ENCODE data around the gene OR8D1.

The OR8D1 gene

GRCh38 chr11:124313849-124314248 lies at the start of gene OR8D1:
TSS of gene OR8D1 (minus strand) at chr11:124313949. CDS start at chr11:124310766, 3,183 bp downstream.
- Histone ChIP-seq H3K4me1 (ENCODE audit: insufficient read depth, low read length) (no peaks in the 10 kb centered on the region), H3K9me3 (ENCODE audit: control insufficient read depth, insufficient read depth, low read length) (no peaks in the 10 kb centered on the region), H3K9ac (ENCODE audit: low read depth, low read length) (no peak within 1 kb of the TSS), H3K36me3 (ENCODE audit: insufficient read depth, low read length) (no peaks in the 10 kb centered on the region)

- Histone ChIP-seq H3K9me3 (ENCODE audit: control insufficient read depth, insufficient read depth, low read length) (no peaks in the 10 kb centered on the region), H3K36me3 (ENCODE audit: insufficient read depth, low read length) (no peaks in the 10 kb centered on the region), H3K4me1 (ENCODE audit: insufficient read depth, low read length) (no peaks in the 10 kb centered on the region), H3K9ac (ENCODE audit: low read depth, low read length) (no peak overlapping the region)
Observed at GRCh38 chr11:124359566-124359965, 45.8 kb upstream of the OR8D1 start.

DNA sequence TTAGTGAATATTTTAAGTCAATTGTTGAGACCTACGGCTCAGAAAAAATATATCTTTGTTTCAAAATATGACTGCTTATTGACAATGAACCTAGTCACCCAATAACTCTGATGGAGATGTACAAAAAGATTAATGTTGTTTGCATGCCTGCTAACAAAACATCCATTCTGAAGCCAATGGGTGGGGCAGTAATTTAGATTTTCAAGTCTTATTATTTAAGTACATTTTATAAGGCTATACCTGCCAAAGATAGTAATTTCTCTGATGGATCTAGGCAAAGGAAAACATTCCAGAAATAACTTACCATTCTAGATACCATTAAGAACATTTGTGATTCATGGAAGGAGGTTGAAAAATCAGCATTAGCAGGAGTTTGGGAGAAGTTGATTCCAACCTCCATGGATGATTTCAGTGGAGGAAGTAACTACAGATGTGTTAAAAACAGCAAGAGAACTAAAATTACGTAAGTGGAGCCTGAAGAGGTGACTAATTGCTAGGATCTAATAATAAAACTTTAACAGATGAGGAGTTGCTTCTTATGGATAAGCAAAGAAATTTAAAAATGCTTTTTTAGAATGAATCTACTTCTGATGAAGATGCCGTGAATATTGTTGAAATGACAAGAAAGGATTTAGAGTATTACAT lies 32.7 kb upstream of the OR8D1 start:
- H3K9me3 ChIP-seq (ENCODE audit: control insufficient read depth, insufficient read depth, low read length): no peaks in the 10 kb centered on the region
- no peaks in the 10 kb centered on the region for H3K36me3 ChIP-seq (ENCODE audit: insufficient read depth, low read length)
- H3K9ac ChIP-seq (ENCODE audit: low read depth, low read length): no peak overlapping the region
- no peaks in the 10 kb centered on the region for H3K4me1 ChIP-seq (ENCODE audit: insufficient read depth, low read length)

DNA sequence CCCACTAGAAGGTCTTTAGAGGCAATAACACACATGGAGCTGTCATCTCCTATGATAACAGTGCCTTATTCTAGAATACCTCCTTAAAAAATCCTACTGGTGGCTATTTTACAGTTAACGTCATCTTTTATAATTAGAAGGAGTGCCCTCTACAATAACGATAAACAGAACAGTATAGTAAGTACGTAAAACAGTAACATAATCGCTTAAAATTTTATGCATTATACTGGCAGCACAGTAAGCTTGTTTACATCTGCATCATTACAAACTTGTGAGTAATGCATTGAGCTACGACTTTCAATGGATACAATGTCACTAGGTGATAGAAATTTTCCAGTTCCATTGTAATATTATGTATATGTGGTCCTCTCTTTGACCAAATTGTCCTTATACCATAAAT lies 30.6 kb upstream of the OR8D1 start:
- no peaks in the 10 kb centered on the region for H3K36me3 ChIP-seq (ENCODE audit: insufficient read depth, low read length)
- no peaks in the 10 kb centered on the region for H3K4me1 ChIP-seq (ENCODE audit: insufficient read depth, low read length)
- H3K9ac ChIP-seq (ENCODE audit: low read depth, low read length): no peak overlapping the region
- H3K9me3 ChIP-seq (ENCODE audit: control insufficient read depth, insufficient read depth, low read length): no peaks in the 10 kb centered on the region

GRCh38 chr11:124340142-124340447 lies 26.3 kb upstream of the OR8D1 start:
- Histone ChIP-seq H3K36me3 (ENCODE audit: insufficient read depth, low read length) (no peaks in the 10 kb centered on the region), H3K9ac (ENCODE audit: low read depth, low read length) (no peak overlapping the region), H3K4me1 (ENCODE audit: insufficient read depth, low read length) (no peaks in the 10 kb centered on the region), H3K9me3 (ENCODE audit: control insufficient read depth, insufficient read depth, low read length) (no peaks in the 10 kb centered on the region)

- Histone ChIP-seq H3K9me3 (ENCODE audit: control insufficient read depth, insufficient read depth, low read length) (no peaks in the 10 kb centered on the region), H3K36me3 (ENCODE audit: insufficient read depth, low read length) (no peaks in the 10 kb centered on the region), H3K4me1 (ENCODE audit: insufficient read depth, low read length) (no peaks in the 10 kb centered on the region), H3K9ac (ENCODE audit: low read depth, low read length) (no peak overlapping the region)
Observed at GRCh38 chr11:124339396-124340141, 25.8 kb upstream of the OR8D1 start.

DNA sequence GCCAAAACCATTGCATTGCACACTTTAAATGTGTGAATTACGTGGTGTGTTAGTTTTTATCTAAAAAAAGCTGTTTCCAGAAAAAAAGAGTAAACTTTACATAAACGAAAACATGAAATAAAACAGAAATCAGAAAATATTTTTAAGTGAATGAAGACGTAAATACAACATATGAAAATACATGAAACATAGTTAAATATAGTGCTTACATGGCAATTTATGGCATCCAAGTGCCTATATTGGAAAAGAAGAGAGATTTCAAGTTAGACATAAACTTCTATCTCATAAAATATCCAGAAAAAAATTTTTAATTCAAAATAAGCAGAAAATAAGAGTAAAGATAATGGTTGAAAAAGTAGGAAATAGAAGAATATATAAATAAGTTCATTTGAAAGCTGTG lies 18.1 kb upstream of the OR8D1 start:
- Histone ChIP-seq H3K9me3 (ENCODE audit: control insufficient read depth, insufficient read depth, low read length) (no peaks in the 10 kb centered on the region; the same call in 1 of the 2 replicates), H3K9ac (ENCODE audit: low read depth, low read length) (no peak overlapping the region), H3K36me3 (ENCODE audit: insufficient read depth, low read length) (no peaks in the 10 kb centered on the region), H3K4me1 (ENCODE audit: insufficient read depth, low read length) (no peaks in the 10 kb centered on the region)

GRCh38 chr11:124329787-124330478 lies 16.2 kb upstream of the OR8D1 start:
- Histone ChIP-seq H3K36me3 (ENCODE audit: insufficient read depth, low read length) (no peaks in the 10 kb centered on the region), H3K4me1 (ENCODE audit: insufficient read depth, low read length) (no peaks in the 10 kb centered on the region), H3K9ac (ENCODE audit: low read depth, low read length) (no peak overlapping the region), H3K9me3 (ENCODE audit: control insufficient read depth, insufficient read depth, low read length) (no peaks in the 10 kb centered on the region; the same call in 1 of the 2 replicates)

- no peaks in the 10 kb centered on the region for H3K36me3 ChIP-seq (ENCODE audit: insufficient read depth, low read length)
- H3K9ac ChIP-seq (ENCODE audit: low read depth, low read length): no peak overlapping the region
- H3K9me3 ChIP-seq (ENCODE audit: control insufficient read depth, insufficient read depth, low read length): no peaks in the 10 kb centered on the region; the same call in 1 of the 2 replicates
- no peaks in the 10 kb centered on the region for H3K4me1 ChIP-seq (ENCODE audit: insufficient read depth, low read length)
Observed at GRCh38 chr11:124327775-124328174, 14.0 kb upstream of the OR8D1 start.

DNA sequence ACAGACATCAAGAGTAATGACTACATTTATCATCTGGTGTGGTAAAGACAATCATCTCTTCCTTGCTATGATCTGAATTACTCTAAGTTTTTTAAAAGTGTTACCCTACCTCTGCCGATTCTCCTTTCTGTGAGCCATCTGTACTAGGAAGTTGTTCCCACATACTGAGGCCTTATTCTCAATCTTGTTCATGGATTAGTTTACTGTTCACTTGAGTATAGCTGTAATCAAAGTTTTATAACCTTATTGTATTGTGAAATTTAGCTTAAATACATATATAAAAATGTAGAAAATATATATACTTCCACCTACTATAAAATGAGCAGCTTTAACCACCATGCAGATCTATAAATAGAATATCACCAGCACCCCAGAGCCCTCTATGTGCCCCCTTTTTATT lies 8.6 kb upstream of the OR8D1 start:
- no peaks in the 10 kb centered on the region for H3K9me3 ChIP-seq (ENCODE audit: control insufficient read depth, insufficient read depth, low read length)
- no peaks in the 10 kb centered on the region for H3K36me3 ChIP-seq (ENCODE audit: insufficient read depth, low read length)
- no peak overlapping the region for H3K9ac ChIP-seq (ENCODE audit: low read depth, low read length)
- H3K4me1 ChIP-seq (ENCODE audit: insufficient read depth, low read length): no peaks in the 10 kb centered on the region

DNA sequence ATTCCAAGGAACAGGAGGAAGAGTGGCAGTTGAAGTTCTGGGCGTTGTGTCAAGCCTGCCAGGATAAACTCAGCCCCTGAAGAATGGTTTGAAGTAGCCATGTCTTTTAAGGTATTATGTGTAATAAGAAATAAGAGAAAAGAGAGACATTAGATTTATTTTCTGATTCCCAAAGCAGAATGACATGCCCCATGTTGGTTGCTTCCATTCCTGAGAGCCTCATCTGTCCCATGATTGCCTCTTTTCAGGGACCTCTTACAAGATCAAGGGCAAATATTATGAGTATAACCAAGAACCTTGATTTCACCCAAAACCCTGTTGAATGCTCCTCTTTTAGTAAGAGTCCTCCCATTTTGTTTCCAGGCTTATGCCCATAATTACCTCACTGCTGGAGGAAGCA lies 6.3 kb upstream of the OR8D1 start, which contains the start of gene OR8D2:
Gene OR8D2, minus strand, starts transcription at position 101 of the 400 bp plus-strand sequence. Its CDS starts 0 bp downstream, at position 101.
- Histone ChIP-seq H3K9ac (ENCODE audit: low read depth, low read length) (no peak within 1 kb of the TSS), H3K36me3 (ENCODE audit: insufficient read depth, low read length) (no peaks in the 10 kb centered on the region), H3K4me1 (ENCODE audit: insufficient read depth, low read length) (no peaks in the 10 kb centered on the region), H3K9me3 (ENCODE audit: control insufficient read depth, insufficient read depth, low read length) (no peaks in the 10 kb centered on the region)

- no peak overlapping the region for H3K9ac ChIP-seq (ENCODE audit: low read depth, low read length)
- H3K9me3 ChIP-seq (ENCODE audit: control insufficient read depth, insufficient read depth, low read length): no peaks in the 10 kb centered on the region
- no peaks in the 10 kb centered on the region for H3K4me1 ChIP-seq (ENCODE audit: insufficient read depth, low read length)
- no peaks in the 10 kb centered on the region for H3K36me3 ChIP-seq (ENCODE audit: insufficient read depth, low read length)
Observed at GRCh38 chr11:124315052-124315451, 1.3 kb upstream of the OR8D1 start.

DNA sequence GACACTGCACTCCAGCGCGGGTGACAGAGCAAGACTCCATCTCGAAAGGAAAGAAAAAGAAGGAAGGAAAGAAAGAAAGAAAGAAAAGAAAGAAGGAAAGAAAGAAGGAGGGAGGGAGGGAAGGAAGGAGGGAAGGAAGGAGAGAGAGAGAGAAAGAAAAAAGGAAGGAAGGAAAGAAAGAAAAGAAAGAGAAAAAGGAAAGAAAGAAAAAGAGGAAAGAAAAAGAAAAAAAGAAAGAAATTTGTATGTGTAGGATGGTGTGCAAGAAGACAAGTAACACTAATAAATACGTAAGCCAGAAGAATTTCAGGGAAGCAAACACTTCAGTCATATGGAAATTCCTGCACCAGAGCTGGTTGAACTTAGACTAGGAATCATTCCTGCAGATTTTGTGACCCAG lies 618 bp downstream of the OR8D1 start:
- H3K9me3 ChIP-seq (ENCODE audit: control insufficient read depth, insufficient read depth, low read length): no peaks in the 10 kb centered on the region
- H3K9ac ChIP-seq (ENCODE audit: low read depth, low read length): no peak overlapping the region
- no peaks in the 10 kb centered on the region for H3K36me3 ChIP-seq (ENCODE audit: insufficient read depth, low read length)
- H3K4me1 ChIP-seq (ENCODE audit: insufficient read depth, low read length): no peaks in the 10 kb centered on the region

GRCh38 chr11:124311670-124312069 lies 2.1 kb downstream of the OR8D1 start:
- Histone ChIP-seq H3K9ac (ENCODE audit: low read depth, low read length) (no peak overlapping the region), H3K4me1 (ENCODE audit: insufficient read depth, low read length) (no peaks in the 10 kb centered on the region), H3K9me3 (ENCODE audit: control insufficient read depth, insufficient read depth, low read length) (no peaks in the 10 kb centered on the region), H3K36me3 (ENCODE audit: insufficient read depth, low read length) (no peaks in the 10 kb centered on the region)

- Histone ChIP-seq H3K4me1 (ENCODE audit: insufficient read depth, low read length) (no peaks in the 10 kb centered on the region), H3K9me3 (ENCODE audit: control insufficient read depth, insufficient read depth, low read length) (no peaks in the 10 kb centered on the region), H3K9ac (ENCODE audit: low read depth, low read length) (no peak overlapping the region), H3K36me3 (ENCODE audit: insufficient read depth, low read length) (no peaks in the 10 kb centered on the region)
Observed at GRCh38 chr11:124311269-124311668, 2.5 kb downstream of the OR8D1 start.
